Right renal pelvis (tissue), 4 donors: ENCODE data around the gene WDR72. TPM values are rescaled to one million over a fixed set of nuclear protein-coding genes. Genes with fewer than 3 reads are reported as not detected.

Experiments used
- DNase-seq, 4 donors: peaks; one replicate each; pipeline ENCODE4 v3.0.0-alpha.2; 2013; ENCODE audit warnings: low read depth in 4 of 4, low spot score in 3 of 4, missing footprints in 1 of 4
- polyA plus RNA-seq, 4 donors: library from polyadenylated mRNA; unstranded; fragments of 120-200 nt; gene quantifications; one replicate each; pipeline ENCODE4 v1.2.1, GENCODE V29; 2013; ENCODE audit not compliant: insufficient read length in 4 of 4

WDR72 gene
- polyA plus RNA-seq, 4 donors: 62.4 to 82.8 (median 74.3) TPM

DNA sequence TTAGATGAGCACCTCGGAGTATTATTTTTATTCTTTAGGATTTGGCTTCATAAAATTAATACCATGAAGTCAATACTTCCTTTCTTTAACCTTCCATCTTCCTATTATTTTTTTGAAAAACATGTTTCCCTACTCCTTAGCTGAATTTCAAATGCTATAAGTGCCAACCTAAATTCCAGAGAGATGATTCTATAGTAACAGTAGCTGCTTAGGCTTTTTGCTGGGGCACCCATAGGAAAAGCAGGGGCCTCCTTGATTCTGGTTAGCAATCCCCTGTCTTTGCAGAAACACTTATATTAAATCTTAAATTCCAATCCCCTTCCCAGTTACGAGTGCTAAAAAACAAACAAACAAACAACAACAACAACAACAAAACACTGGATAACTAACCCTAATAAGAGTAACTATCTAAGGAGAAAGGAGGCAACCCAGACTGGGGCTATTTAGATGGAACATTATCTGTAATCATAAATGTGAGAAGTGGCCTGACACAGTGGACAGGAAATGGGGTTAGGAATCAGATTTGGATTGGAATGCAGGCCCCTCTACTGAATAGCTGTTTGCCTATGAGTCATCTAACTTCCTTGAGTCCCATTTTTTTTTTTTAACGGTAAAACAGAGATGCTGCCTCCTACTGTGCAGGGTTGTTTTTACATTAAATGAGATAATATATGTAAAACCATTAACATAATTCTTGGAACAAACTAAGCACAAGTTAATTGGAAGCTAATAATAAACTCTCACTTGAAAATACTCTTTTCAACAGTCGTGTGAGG lies 148.1 kb downstream of the WDR72 start:
- no peak for DNase-seq

DNA sequence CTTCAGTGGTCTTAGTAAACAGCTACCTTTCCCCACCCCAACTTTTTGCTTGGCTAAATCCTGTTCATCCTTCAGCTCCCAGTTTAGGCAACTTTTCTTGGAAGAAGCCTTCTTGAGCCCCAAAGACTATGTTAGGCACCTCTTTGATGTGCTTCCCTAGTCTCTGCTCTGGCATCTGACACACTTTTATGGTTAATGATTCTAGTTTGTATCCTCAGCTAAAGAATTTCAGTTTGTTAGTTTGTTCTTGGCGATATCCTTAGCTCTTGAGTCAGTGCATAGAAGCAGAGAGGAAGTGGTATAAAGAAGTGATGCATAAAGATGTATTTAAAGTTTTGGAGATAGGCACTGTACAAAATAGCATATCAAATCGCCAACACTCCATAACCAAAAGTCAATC lies 168.4 kb downstream of the WDR72 start:
- DNase-seq: no peak

DNA sequence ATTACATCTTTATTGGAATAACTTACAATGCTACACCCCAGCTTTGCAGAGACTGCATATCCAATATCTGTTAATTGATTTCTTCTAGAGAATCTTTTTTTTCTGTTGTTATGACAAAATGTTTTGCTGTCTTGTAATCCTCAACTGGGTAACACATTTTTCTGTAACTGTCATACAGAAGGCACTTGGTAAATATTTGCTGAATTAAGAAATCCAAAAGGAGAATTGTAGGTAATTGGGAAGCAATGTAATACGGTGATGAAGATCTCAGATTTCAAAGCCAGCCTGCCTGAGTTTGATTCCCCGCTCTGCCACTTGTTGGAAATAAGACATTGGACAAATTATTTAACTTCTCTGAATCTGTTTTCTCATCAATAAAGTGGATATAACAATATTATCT lies 169.1 kb downstream of the WDR72 start:
- no peak for DNase-seq

DNA sequence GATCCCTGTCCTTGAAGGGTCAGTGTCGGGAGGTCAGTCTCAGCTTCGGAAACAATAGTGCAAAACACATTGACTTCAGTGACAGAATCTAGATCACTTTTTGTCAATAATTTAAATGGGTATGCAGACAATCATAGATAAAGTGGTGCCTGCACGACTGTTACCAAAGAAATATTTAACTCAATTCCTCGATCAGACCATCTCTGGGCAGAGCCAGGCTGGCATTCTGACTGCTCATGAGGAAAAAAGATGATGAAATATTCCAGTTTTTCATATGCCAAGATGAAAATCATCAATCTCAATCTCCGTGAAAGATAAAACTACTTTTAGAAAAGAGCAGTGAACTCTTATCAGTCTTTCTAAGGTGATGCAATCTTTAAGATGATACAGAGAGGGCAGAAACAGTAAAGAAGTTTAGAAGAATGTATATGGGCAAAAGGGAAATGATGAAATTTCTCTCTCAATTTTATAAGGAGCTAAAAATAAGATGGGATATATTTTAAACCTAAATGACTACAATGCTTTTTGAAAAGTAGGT lies 169.9 kb downstream of the WDR72 start:
- no peak for DNase-seq

DNA sequence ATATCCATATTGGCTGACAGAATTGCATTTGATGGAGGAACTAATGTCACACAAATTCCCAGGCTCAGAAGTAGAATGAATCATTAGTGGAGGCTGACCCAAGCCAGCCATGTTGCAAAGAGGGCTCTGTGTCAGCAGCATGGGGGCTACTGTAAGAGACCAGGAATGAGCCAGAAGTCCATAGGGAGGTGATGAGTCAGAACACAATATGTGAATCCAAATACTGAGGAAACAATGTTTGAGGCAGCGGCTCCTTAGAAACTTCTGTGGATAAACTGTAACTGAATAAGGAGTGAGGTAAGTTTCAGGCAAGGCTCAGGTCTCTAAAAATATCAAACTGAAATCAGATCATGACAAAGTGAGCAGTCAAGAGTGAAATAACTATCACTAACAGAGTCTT lies 170.7 kb downstream of the WDR72 start:
- no peak for DNase-seq

DNA sequence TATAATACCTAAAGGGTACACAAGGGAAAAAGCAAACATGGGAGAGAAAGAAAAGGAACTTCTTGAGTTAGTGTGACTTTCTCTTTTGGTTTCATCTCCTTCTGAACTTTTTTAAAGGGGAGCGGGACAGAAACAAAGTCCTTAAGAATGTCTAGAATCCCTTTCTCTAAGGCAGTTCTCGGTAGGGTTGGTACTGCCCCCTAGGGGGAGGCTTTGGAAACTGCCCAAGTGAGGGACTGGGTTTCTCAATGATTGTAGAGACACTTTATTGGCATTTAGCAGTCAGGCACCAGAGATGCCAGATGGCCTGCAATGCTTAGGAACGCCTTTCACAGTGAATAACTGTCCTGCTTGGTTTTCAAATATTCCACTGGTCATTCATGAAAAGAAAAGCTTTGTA lies 172.7 kb downstream of the WDR72 start:
- DNase-seq: no peak

DNA sequence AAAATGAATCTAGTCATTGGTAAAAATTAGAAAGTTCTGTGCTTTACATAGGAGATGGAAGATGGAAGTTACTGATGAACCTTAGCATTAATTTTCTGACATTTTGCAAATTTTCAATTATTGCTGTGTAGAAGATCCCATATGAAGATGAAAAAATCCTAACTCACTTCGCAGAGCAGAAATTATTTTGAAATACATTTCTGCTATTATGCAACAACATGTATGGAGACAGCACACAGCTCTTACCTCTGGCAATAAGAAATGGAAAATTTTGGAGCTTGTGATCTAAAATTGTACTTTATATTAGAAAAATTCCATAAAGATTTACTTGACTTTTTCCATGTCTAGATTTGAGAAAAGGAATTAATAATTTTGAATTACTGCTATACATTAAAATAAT lies 177.9 kb downstream of the WDR72 start:
- DNase-seq: no peak

DNA sequence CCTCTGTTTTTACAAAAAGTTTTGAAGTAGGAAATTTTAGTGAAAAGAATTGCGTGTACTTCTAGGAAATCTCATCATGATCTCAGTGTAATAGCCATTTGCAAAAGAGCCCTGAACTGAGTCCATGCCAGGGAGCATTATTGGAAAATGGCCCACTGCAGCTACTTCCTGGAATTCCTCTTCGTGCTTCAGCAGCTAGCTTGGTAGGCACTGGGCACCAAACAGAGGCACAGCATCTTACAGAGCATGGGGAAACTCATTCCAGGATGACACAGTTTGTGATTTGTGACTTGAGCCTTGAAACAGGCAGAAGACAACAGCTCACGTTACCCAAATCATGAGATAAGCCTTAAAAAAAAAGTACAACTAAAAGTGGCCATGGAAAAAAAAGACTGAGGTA lies 179.1 kb downstream of the WDR72 start:
- no peak for DNase-seq

DNA sequence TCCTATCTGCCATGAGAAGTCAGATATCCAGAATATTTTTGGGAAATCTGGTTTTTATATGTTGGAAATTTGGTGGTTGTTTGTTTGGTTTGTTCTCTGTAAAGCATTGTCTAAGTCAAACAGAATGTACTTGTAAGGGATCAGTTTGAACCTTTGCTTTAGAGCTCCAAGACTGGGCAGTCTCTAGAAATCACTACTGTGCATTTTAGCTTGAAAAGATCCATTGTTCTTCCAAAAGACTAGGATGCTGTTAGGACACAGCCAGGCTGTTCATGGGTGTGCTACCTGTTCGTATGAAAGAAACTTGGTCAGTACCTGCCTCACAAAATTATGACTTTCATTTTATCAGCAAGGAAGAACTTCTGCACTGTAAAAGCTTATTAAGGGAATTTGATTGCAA lies 182.6 kb downstream of the WDR72 start:
- no peak for DNase-seq

DNA sequence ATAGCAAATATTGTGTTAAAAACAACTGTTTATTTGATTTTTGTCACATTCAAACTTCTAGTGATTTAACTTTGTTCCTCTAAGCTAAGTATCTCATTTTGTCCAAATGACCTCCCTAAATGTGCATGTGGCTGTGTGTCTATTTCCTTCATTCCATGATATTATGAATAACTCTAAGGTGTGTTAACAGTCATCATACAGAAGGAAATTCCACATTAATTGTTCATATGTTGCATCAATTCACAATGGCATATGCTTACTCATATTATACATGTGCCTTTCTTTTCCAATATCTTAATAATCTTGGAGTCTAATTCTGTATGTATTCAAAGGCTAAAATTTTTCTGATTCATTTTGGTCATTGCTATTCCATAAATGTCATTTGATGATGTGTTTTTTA lies 186.4 kb downstream of the WDR72 start:
- DNase-seq: no peak

DNA sequence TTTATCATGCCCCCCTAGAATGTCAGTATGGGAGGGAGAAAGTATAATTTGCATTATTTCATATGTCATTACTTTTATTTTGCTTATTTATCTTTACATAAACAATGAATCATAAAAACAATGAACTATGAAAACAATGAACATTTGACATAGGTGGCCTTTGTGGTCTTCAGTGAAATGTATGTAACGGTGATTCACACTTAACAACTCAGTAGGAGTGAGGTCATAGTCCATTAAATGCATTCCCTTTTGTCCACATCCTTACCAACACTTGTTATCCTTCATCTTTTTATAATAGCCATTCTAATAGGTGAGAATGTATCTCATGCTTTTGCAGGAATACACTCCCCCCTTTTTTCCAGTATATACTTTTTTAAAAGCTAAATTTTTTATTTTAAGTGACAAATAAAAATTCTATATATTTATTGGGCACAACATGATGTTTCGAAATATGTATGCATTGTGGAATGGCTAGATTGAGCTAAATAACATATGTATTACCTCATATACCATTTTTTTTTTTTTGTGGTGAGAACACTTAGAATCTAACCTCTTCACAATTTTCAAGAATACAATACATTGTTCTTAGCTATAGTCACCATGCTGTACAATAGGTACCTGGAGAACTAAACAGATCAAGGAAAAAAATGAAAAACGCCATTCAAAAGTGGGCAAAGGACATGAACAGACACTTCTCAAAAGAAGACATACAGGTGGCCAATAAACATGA lies 189.5 kb downstream of the WDR72 start:
- DNase-seq: no peak

DNA sequence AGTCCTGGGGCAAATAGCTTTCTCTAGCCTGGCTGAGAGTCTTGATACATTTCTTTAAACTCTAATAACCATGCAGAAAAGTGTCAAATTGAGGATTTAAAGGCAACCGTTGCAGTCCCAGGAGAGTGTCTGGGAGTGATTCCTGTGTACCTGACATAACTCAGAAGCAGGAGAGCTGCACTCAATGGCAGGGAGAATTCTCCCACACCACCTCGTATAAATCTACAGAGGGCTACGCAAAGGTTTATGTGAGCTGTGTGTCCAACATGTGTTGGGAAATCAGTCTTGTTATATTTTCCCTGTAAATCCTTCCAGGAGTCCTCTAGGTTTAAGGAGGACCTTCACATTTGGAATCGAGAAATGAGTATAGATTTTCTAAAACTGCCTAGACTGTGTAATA lies 192.6 kb downstream of the WDR72 start:
- DNase-seq: no peak

DNA sequence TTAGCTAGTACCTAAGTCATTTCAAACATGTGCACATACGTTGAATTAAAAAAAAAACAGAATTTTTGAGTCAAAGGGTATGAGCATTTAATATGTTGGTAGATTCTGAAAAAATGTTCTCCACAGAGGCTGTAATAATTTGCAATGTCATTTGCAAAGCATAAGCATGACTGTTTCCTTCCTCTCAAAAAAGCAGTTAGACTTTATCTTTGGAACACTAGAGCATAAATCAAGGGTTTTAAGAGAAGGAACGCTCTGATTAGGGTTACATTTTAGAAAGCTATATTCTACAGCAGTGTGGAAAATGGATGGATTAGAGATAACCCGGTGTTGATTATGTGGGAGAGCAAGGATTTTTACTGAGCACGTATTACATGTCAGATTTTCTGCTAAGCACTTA lies 193.7 kb downstream of the WDR72 start:
- no peak for DNase-seq

DNA sequence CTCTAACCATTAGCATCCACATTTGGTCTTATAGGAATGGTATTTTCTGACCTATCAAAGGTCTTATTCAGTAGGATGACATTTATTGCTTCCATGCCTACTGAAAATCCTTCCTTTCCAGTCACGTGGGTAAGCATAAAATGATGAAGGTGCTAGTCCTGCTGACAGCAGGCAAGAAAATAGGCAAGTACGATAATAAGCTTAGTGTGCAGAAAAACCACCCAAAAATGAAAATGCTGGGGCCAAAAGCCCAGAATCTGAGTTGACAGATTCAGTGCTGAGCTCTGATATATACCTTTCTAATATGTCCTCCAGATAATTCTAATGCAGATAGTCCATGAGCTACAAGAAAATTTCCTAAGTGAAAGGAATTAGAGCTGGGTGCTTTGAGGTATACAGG lies 194.8 kb downstream of the WDR72 start:
- DNase-seq: no peak

DNA sequence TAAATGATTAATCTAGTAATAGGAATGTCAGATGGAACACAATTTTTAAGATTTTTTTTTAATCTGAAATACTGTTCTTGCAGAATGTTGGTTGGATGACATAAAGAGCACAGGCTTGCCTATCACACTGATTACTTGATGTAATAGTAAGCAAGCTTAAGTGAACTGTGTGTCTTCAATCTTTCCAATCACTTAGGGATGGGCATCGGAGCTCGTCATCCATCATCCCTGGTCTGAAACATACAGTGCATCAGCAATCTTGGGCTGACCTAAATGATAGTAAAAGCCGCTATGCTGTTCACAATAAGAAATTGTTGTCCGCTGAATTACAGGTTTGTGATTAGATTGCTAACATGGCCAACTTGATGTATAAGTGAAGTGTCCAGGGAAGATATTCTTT lies 195.8 kb downstream of the WDR72 start:
- DNase-seq: no peak

DNA sequence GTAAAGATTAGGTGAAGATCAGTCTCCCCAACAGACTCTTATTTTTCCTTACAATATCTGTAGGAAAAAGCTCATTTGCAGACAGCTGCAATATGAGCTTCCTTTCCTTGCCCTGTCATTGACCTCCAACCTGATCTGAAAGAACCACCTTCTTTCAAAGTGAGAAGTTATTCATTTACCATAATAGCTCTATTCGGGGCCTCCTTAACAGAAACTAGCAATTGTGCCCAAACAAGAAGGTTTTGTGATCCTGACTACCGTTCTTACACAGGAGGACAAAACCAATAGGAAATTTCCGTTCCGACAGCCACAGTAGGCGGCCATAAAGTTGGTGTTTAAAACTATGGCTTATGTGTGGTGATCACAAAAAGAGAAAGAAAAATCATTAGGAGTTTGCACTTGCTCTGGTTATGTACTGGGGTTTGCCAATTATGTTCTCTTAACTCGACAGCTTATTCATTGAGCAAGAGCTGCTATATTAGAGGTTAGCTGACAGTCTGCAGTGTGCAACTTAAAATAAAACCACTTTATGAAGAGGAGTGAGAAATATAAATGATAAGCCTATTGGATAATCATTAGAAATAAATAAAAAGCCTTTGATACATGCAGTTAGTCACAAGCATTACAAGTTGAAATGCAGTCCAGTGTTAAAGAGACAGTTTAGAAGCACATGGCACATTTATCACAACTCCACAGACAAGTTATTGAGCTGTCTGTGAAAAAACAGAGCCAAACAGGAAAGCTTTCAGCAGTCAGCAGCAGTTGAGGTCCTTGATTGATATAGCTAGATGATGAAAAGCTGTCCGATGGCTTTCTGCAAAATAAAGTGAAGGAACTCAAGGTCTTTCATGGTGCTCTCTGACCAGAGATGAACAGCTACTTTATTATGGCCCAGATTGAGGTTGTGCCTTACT lies 199.8 kb downstream of the WDR72 start:
- DNase-seq: peak in 1 of 4 donors; percentile 28

DNA sequence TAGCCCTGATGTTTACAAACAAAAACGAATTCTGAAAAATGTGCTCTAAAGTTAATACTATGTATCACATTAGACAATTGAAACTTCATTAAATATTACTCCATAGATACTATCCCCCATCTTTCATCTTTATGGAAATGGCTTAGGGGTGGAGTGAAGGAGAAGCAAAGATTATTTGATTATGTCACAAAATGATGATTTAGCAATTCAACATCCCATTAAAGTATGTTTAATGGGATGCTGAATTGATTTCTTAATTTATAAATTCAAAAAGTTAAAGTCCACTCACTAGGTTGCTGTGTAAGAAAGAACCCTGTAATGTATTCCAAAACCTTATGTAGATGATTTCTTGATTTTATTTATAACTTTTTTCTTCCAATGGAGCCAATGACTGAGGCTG lies 201.1 kb downstream of the WDR72 start:
- no peak for DNase-seq

DNA sequence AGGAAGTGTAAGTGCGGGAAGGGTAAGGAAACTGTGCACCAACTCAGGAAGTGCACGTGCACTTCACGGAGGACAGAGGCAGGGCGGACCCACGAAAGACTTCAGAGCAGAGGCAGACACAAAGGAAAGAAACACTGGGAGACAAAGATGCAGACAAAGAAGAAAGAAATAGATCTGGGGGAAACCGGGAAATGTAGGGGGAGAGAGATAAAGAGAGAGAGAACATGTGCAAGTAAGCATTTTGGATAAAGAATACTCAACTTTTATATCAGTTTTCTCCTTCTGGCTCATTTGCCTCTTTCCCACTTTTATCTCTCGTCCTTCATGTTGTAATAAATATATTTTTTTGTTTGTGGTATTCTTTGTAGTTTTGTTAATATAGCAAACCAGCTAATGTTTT lies 204.2 kb downstream of the WDR72 start:
- DNase-seq: no peak

DNA sequence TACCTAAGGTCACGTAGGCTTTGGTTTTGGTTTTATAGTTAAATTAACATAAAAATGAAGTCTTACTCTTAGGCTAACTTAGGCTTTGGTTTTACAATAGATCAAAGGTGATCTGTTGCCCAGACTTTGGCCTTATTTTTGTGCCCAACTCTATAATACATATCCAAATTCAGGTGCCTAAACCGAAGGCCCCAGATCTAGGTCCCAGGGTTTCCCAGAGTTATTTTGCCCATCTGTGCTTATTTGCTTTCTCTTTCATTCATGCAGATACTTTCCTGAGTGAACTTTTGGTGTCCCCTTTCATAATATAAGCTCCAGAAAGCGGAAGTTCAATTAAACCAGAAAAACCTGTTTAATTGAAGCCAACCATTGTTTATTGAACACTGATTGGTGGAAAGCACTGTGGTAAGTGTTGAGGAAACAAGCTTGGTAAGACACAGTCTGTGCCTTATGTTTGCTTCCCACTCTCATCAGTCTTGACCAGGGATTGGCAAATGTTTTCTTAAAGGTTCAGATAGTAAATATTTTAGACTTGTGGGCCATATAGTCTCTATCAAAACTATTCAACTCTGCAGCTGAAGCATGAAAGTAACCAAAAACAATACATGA lies 209.7 kb downstream of the WDR72 start:
- DNase-seq: no peak

DNA sequence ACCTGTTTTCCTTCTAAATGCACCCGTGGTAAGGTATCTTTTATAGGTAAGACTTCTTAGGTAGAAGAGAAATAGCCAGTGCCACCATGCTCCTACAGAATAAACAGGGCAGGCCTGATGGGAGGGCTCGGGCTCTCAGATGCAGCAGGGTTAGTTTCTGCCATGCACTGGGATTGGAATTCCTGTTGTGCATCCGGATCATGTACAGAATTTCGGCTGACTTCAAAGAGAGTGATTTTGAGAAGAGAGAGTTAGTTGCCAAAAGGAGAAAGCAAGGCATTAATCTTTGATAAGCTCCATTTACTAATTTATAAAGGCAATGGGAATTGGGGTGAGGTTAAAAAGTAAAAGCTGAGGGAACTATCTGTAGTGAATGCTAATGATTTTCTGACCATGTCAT lies 211.2 kb downstream of the WDR72 start:
- no peak for DNase-seq
